Stimulated activated CD4-positive, alpha-beta T cell treated with anti-CD3 and anti-CD28 coated beads, Interleukin-4, amount 100 ng/mL, for 4 hours (primary cell): ENCODE results near the gene CCND2.
A peak's percentile ranks its signal among the peaks of the same experiment; 100 is the strongest.

Experiments used
- DNase-seq, 2 experiments: peaks; one replicate each; pipeline ENCODE4 v3.0.0-alpha.2; 2020

The CCND2 gene

DNA sequence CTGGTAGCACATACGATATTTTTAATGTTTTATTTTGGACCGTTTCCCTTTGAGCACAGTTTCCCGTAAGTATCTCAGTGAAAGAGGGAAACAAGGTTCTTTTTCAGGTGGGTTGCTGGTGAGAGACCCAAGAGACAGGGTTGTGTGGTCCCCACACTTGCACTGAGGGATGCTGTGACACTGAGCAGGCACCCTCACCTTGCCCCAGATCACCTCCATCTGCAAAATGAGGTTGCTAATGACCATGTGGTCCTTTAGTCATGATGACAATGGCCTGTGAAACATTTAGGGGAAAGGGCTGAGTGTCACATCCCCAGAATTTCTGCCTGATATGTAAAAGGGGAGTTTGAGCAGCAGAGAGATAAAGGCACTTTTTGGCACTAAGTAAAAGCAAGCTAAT is 4.3 kb downstream of the CCND2 start:
- no peak for DNase-seq

DNA sequence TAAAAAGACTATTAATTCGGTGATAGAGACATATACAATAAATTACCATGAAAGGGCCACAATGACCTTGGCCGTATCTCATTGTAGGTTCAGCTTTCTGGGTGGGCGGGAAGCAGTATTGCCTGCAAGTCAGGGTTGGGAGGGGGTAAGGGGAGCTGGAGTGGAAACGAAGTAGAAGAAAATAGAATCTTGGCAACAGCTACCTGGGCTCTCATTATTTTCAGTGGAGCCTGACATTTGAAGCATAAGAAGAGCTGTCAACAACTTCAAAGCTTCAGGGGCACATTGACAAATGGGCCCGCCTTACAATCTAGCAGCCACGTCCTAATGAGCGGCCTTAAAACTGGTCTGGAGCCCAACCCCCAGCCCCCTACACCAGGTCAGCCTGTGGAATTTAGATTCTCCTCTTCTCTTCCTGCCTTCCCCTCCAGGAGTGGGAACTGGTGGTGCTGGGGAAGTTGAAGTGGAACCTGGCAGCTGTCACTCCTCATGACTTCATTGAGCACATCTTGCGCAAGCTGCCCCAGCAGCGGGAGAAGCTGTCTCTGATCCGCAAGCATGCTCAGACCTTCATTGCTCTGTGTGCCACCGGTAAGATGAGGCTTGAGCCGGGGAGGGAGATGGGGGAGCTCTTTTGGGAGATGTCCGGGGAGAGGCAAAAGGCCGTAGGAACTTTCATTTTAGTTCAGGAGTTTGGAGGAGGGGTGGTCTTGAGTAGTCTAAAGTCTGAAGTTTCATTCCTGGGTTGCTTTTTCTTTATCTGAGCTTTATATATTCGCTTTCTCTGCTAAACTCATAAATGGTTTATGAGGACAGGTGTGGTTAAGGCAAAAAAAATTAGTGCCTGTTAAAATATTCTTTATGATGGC is 5.0 kb downstream of the CCND2 start:
- no peak for DNase-seq

- no peak for DNase-seq
Observed at GRCh38 chr12:4279198-4279690, 5.7 kb downstream of the CCND2 start.

- DNase-seq, result no peak
Observed at GRCh38 chr12:4280351-4281163, 7.0 kb downstream of the CCND2 start.

- DNase-seq, result no peak
Observed at GRCh38 chr12:4281173-4281654, 7.7 kb downstream of the CCND2 start.

DNA sequence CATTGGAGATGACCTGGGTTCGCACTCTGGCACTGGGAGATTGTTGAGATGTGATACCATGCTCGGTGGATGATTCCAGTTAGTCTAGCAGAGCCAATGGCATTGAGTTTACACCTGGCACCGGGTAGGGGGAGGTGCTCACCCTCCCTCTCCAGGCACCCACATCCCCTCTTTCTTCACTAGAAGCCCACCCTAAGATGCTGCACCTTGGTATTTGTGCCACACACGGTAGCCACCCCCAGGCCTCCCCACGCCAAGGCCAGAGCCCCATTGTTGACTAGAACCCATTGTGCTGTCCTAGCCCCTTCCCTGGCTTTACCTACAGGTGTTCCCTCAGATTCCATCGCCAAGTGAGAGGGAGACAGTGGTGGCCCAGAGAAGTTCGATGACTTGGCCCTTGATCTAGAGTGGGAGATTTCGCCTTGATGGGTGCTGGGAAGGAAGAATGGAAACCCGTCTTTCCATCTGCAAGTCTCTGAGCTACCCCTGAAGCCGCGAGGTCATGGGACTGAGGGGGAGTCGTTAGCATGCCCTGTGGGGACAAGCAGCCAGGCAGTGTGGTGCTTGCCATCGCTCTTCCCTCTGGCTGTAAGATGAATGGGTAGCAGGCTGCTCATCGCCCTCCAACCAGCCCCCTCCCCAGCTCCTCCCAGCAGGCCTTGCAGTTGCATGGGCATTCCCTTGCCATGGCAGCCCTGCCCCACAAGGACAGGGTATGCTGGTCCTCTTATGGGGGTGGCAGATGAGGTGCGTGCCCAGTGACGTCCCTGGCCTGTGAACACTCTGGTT is 8.7 kb downstream of the CCND2 start:
- DNase-seq, result no peak

- no peak for DNase-seq
Observed at GRCh38 chr12:4282892-4283511, 9.4 kb downstream of the CCND2 start.

DNA sequence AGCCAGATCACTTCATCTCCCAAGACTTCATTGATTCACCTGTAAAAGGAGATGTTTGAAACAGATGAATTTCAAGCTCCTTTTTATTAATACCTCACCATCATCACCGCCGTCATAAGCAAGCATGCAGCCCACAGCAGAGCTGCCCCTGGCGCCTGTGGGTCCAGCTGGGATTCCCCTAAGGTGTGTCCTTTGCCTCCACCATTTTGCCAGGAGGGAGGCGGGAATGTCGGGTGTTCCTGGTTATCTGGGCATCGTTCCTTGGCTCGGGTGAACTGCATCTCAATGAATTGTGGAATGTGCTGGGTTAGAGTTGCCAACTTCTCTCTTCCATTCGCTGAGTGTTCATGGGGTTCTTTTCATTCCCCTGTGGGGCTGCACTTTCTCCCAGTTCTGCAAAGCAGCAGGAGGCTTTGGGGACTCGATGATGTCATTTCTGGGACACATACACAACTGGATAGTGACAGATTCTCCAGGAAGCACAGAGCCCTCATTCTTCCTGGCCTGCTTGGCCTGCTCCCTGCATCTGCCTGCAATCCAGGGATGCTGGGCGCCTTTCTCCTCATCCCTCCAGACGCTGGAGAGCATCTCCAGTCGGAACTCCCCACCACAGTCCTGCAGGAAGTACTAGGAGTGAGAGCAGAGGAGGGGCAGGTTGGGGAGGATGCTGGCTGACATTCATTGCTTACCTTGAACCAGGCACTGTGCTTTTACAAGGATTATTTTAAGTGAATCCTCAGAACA is 10.1 kb downstream of the CCND2 start:
- no peak for DNase-seq

GRCh38 chr12:4284306-4284705 is 10.7 kb downstream of the CCND2 start:
- DNase-seq, result no peak

- no peak for DNase-seq
Observed at GRCh38 chr12:4285070-4285469, 11.5 kb downstream of the CCND2 start.

GRCh38 chr12:4286228-4286627 is 12.7 kb downstream of the CCND2 start:
- DNase-seq, result no peak

DNA sequence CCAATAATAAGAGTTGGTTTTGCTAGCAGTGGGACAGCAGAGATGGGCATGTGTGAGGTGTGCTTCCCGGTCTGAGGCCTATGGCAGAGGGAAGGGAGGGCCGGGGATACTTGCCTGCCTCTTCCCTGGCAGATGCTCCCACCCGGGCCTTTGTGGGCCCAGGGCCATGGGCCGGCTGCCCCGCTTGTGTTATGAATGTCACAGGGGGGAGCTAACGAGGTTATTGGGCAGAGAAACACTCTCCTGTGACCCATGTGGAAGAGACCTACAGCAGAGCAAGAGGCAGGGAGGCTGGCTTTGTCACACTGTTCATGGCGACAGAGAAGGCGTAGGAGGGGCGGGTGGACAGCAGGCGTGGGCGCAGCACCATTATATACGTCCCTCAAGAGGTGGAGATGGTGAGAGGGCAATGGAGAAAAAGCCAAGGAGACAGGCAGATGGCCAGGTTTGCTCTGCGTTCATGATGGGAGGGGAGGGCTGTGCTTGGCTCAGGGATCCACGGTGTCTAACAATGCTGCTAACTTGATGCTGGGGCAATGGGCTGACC is 13.3 kb downstream of the CCND2 start:
- no peak for DNase-seq

DNA sequence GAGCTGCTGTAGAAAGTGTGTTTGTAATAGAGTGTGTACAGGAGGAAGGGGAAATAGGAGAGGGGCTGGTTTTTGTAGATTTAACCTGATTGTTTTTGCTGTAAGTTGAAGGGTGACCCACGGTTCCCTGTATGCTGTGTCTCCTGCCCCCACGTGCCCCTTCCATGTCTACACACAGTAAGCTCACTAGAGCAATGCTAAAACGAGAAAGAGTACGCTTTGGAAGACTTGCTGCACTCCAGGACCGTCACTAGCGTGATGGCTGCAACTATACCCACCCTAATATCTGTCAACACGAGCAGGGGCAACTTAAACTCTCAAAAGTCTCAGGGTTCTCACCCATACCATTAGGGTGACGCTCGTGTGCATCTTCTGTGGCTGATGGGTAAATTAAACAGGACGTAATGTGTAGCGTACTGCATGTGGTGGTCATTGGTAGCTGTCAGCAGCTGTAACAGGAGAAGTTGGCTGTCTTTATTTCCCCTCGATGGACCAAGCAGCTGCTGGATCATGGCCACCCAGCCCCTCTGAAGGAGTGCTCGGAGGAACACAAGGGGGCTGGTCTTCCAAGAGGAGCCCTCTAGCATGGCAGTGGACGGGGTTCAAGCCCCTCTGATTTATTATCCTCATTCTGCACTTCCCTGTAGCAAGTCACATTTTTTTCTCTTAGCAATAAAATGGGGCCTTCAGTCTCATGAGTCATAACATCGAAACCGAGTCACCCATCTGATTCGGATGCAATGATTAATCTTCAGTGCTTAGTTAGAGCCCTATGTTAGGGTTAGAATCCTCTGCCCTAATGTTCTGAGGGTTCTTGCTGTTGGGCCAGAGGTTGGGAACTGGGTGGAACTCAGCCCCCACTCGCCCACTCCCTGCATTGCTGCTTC is 14.0 kb downstream of the CCND2 start:
- DNase-seq, result peak in 1 of 2 experiments; percentile 36

DNA sequence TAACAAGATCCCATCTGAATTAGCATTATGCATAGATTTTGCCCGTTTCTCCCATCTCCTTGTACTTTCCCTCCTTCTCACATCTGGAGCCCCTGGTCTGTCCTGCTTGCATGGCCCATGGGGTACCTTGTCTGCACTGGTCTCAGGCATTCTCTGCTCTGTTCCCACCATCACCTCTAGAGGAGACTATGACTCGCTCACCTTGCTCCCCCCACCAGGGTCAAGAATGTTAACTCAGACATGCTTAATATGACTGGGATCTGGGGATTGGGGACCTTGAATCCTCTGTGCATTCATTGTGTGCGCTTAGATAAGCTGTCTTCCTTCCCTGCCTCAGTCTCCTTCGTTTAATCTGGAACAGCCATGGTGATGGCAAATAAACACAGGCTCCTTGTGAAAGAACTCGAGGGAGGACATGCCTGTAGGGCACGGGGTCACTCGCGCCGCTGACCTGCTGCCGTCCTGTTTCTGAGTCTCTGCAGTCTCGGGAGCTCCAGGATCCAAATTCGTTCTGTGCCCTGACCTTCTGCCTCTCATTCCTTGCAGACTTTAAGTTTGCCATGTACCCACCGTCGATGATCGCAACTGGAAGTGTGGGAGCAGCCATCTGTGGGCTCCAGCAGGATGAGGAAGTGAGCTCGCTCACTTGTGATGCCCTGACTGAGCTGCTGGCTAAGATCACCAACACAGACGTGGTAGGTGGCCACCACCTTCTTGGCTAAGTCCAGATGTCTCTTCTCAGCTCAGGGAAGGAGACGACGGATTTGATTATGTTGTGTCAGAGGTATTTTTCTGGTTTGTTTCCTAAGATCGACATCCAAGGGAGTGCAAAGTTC is 15.0 kb downstream of the CCND2 start:
- DNase-seq, result peak in 1 of 2 experiments; percentile 29

DNA sequence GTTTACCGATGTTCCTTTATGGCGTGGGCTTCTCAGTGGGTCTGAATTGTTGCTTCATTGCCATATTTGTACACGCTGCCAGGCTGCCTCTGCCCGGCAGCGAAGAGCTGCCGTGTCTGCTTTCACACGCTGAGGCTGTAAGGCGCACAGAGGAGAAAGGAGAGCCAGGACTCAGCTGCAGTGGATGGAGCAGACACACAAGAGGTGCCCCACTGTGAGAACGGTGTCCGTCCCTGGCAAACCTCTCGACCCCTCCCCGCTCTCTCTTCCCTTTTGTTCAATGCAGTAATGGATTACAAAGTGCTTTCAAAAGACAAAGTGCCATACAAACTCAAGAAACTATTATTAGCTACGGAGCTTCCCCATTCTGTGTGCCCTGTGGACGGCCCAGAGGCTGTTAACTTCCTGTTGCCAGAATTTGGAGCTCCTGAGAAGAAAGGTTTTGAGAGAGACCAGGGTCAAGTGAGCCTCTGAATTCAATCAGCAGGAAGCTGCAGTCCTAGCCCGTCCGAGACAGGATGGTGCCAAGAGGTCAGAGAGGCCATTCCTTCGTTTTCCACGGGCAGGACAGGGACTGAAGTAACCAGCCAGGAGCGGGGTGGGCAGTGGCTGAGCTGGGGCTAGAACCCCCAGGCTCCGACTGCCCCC is 15.8 kb downstream of the CCND2 start:
- no peak for DNase-seq

DNA sequence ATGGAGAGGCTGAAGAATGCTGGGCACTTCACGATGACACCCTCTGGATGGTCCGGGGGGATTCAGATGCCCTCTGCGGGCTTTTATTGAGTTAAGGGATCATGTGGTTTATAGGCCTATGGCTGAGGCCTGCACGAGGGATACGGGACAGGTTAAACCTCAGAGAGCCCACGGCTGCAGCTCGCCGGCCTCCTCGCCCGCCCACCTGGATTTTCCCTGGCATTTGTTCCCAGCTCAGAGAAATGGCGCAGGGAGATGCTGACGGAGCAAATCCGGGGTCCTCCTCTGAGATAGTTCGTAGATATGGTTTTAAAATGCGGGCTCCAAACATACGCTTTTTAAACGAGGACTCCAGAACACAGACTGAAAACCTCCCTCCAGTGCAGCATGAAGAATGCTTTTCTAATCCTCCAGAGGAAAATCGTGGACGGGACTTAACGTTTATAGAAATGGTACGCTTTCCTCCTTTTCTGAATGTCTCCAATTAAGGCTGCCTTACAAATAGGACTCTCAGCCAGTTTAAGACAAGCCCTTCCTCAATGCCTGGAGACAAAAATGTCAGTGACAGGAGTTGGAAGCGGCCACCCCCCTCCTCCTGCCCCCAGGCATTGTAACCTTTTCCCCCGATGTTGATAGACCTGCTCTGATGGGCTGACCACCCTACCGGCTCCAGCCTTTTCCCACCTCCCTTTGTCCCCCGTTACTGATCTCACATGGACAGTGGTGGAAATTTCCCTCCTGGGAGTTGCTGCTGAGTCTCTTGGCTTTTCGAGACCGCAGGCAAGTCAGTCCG is 16.6 kb downstream of the CCND2 start:
- no peak for DNase-seq

DNA sequence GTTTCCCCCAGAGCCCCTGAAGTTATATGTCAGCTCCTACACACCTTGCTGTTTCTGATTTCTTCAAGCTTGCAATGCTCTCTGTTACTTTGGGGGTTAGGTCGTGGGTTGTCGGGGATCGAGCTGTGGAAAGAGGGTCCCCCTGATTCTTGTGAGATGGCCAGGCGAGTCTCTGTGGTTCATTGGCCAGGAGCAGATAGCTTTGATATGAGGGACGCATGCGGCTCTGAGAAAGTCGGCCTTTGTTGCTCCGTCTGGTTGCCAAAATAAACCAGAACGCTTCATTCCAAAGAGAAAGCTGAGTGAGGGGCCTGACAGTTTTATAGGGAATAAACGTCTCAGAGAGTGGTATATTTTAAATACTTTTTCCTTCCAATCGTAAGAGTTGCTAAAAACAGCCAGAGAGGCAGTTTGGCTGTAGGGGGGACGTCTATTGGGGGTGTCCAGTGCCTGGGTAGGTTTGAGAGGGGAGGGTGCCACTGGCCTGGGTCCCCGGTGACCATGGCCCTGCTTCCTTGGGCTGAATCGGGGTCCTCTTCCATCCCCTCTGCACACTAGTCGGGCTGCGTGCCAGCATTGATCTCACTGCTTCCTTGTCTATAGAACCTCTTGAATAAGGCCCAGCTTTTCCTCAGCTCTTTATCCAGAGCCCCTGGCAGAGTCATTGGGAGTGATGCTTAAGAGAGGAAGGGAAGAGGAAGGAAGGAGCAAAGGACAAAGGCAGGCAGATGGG is 18.9 kb downstream of the CCND2 start:
- no peak for DNase-seq
